Upper lobe of right lung (tissue), 1 donor: Measurements from ENCODE around the gene GTF2I. TPM values are rescaled to one million over a fixed set of nuclear protein-coding genes. Genes with fewer than 3 reads are reported as not detected.
"Not testable (repeated sequence)": the region's sequence is repeated elsewhere in the genome, so short reads cannot be mapped to it uniquely, and the experiment has no call there.

ENCODE experiments used
- ATAC-seq: fragments of 200-7000 bp; cut with Tn5 transposase; one replicate; pipeline ENCODE4 v1.9.1; 2020; ENCODE audit warnings: mild to moderate bottlenecking, moderate library complexity
- DNase-seq: peaks from one replicate; pipeline ENCODE4 v3.0.0-alpha.2; 2020
- H3K27ac ChIP-seq: fragments of 200-600 bp; one replicate; pipeline ENCODE4 v1.8.0; 2022
- H3K27me3 ChIP-seq: fragments of 200-600 bp; one replicate; pipeline ENCODE4 v1.8.0; 2022; ENCODE audit warnings: mild to moderate bottlenecking
- H3K36me3 ChIP-seq: fragments of 200-600 bp; one replicate; pipeline ENCODE4 v1.8.0; 2022
- H3K4me1 ChIP-seq: fragments of 200-600 bp; one replicate; pipeline ENCODE4 v1.8.0; 2022
- H3K4me3 ChIP-seq: fragments of 200-600 bp; one replicate; pipeline ENCODE4 v1.8.0; 2022; ENCODE audit warnings: mild to moderate bottlenecking
- H3K9me3 ChIP-seq: fragments of 200-600 bp; one replicate; pipeline ENCODE4 v1.8.0; 2022
- CTCF ChIP-seq: fragments of 200-600 bp; IDR thresholded peaks from one replicate; pipeline ENCODE4 v1.8.0; 2022; ENCODE audit warnings: antibody characterized with exemption
- intact Hi-C: fragments of 100-400 bp; cut with DNase I; formaldehyde crosslinking; loops from one replicate; pipeline ENCODE4 v1.11.0; 2022
- total RNA-seq: library from RNA; stranded (reverse); fragmentation: NEBNext Ultra II Directional; extraction: Animal tissue kit (Norgen Biotek cat#: 25700); gene quantifications from one replicate; pipeline ENCODE4 v1.2.1, GENCODE V29; 2021
- donor health status: DM: no; HTN: yes; CAD: no; lungs with severe emphysema.

The GTF2I gene
- total RNA-seq, 1 donor from 2014 or later: 221 TPM

GRCh38 chr7:74665296-74665938, 7.9 kb downstream of the GTF2I start:
- H3K27me3 ChIP-seq: no peaks in the 10 kb centered on the region
- peaks cover 36% of the 10 kb centered on the region for H3K4me1 ChIP-seq
- TF ChIP-seq CTCF: no peak
- H3K27ac ChIP-seq: no peak overlapping the region
- DNase-seq (no peak), ATAC-seq (no peak)
- H3K4me3 ChIP-seq: no peak overlapping the region
- intact Hi-C loops: no loop called here
- peaks cover 25% of the 10 kb centered on the region for H3K36me3 ChIP-seq
- H3K9me3 ChIP-seq: no peaks in the 10 kb centered on the region

GRCh38 chr7:74667013-74667412, 9.5 kb downstream of the GTF2I start:
- ATAC-seq, DNase-seq, H3K27me3 ChIP-seq, H3K4me3 ChIP-seq, H3K9me3 ChIP-seq, H3K27ac ChIP-seq, intact Hi-C loops: not testable (repeated sequence)
- Histone ChIP-seq H3K4me1 (peaks cover 32% of the 10 kb centered on the region), H3K36me3 (peaks cover 25% of the 10 kb centered on the region)

- not testable (repeated sequence) for DNase-seq, ATAC-seq
- peaks cover 29% of the 10 kb centered on the region for H3K4me1 ChIP-seq
Measured at GRCh38 chr7:74667520-74667919, 10.0 kb downstream of the GTF2I start.

GRCh38 chr7:74671602-74672001, 14.1 kb downstream of the GTF2I start:
- H3K9me3 ChIP-seq: no peaks in the 10 kb centered on the region
- H3K36me3 ChIP-seq: peaks cover 17% of the 10 kb centered on the region
- H3K27me3 ChIP-seq: no peaks in the 10 kb centered on the region
- intact Hi-C loops: no loop called here
- no peak for TF ChIP-seq CTCF
- H3K4me3 ChIP-seq: no peak overlapping the region
- no peak overlapping the region for H3K27ac ChIP-seq
- peaks cover 11% of the 10 kb centered on the region for H3K4me1 ChIP-seq
- DNase-seq: no peak
- no peak for ATAC-seq

More at GRCh38 chr7:74667520-74667919, 10.0 kb downstream of the GTF2I start:
- intact Hi-C loops, H3K27me3 ChIP-seq, H3K27ac ChIP-seq, H3K9me3 ChIP-seq, H3K4me3 ChIP-seq: not testable (repeated sequence)
- peaks cover 25% of the 10 kb centered on the region for H3K36me3 ChIP-seq

- H3K27me3 ChIP-seq: no peaks in the 10 kb centered on the region
- peaks cover 11% of the 10 kb centered on the region for H3K4me1 ChIP-seq
- H3K36me3 ChIP-seq: peaks cover 11% of the 10 kb centered on the region
- TF ChIP-seq CTCF: no peak
- no peaks in the 10 kb centered on the region for H3K9me3 ChIP-seq
- H3K27ac ChIP-seq: no peak overlapping the region
- ATAC-seq (no peak), DNase-seq (no peak)
- H3K4me3 ChIP-seq: no peak overlapping the region
- intact Hi-C loops: no loop called here
Measured at GRCh38 chr7:74672343-74672915, 14.9 kb downstream of the GTF2I start.

GRCh38 chr7:74674166-74674565, 16.6 kb downstream of the GTF2I start:
- Histone ChIP-seq H3K9me3 (no peaks in the 10 kb centered on the region), H3K4me3 (no peak overlapping the region), H3K4me1 (peaks cover 11% of the 10 kb centered on the region), H3K36me3 (peaks cover 14% of the 10 kb centered on the region), H3K27me3 (no peaks in the 10 kb centered on the region), H3K27ac (no peak overlapping the region)
- TF ChIP-seq CTCF: no peak
- ATAC-seq (no peak), DNase-seq (no peak)
- intact Hi-C loops: no loop called here
